Vagina (tissue), 2 donors: ENCODE measurements around the gene BMP8B. TPM values are rescaled to one million over a fixed set of nuclear protein-coding genes. Genes with fewer than 3 reads are reported as not detected.
"Not testable (repeated sequence)": the region's sequence is repeated elsewhere in the genome, so short reads cannot be mapped to it uniquely, and the experiment has no call there.

Experiments used
- DNase-seq, 2 donors: peaks; one replicate each; pipeline ENCODE4 v3.0.0-alpha.2; 2017; ENCODE audit errors: extremely low spot score in 2 of 2
- H3K27ac ChIP-seq: fragments of 200-600 bp; sonication (generic); one replicate; pipeline ENCODE4 v1.5.1; 2019
- H3K27me3 ChIP-seq: fragments of 200-600 bp; sonication (generic); one replicate; pipeline ENCODE4 v1.5.1; 2019
- H3K36me3 ChIP-seq, 2 donors: fragments of 200-600 bp; sonication (generic); one replicate each; pipeline ENCODE4 v1.5.1; 2017 to 2019
- H3K4me1 ChIP-seq: fragments of 200-600 bp; sonication (generic); one replicate; pipeline ENCODE4 v1.5.1; 2019
- H3K4me3 ChIP-seq, 2 donors: fragments of 200-600 bp; sonication (generic); 1 replicate in 1 of 2; 2 replicates in 1 of 2; pipeline ENCODE4 v1.5.1; 2016 to 2019
- H3K9me3 ChIP-seq: fragments of 200-600 bp; sonication (generic); one replicate; pipeline ENCODE4 v1.5.1; 2019
- CTCF ChIP-seq, 3 experiments: fragments of 450-650 bp in 2 of 3; fragments of 200-600 bp in 1 of 3; sonication (generic) in 1 of 3; IDR thresholded peaks; one replicate each; pipeline ENCODE4 v1.5.1; 2017 to 2019; ENCODE audit warnings: antibody characterized with exemption in 3 of 3, mild to moderate bottlenecking in 2 of 3, moderate library complexity in 2 of 3
- POLR2A ChIP-seq, 2 donors: fragments of 450-650 bp; IDR thresholded peaks; one replicate each; pipeline ENCODE4 v1.6.1; 2017; ENCODE audit warnings: antibody characterized with exemption in 2 of 2, mild to moderate bottlenecking in 2 of 2, moderate library complexity in 2 of 2
- POLR2AphosphoS5 ChIP-seq, 2 donors: sonication (generic); formaldehyde crosslinking; IDR thresholded peaks; one replicate each; pipeline ENCODE4 v1.9.0; 2017; ENCODE audit warnings: antibody characterized with exemption in 2 of 2, mild to moderate bottlenecking in 2 of 2, low read depth in 1 of 2; ENCODE audit not compliant: insufficient read depth in 1 of 2
- intact Hi-C: fragments of 100-400 bp; cut with DNase I; formaldehyde crosslinking; loops from one replicate; pipeline ENCODE4 v1.15.1; 2023
- total RNA-seq: library from RNA; depleted of rRNA; stranded (reverse); fragments of >200 nt; gene quantifications from one replicate; pipeline ENCODE4 v1.2.3, GENCODE V29; 2016

Gene BMP8B
- total RNA-seq, 1 donor from 2014 or later: 0.98 TPM

GRCh38 chr1:39819091-39819812, 30.6 kb upstream of the BMP8B start:
- intact Hi-C loops: no loop called here
- Histone ChIP-seq H3K4me3 (no peak overlapping the region), H3K36me3 (no peaks in the 10 kb centered on the region), H3K4me1 (peaks cover 8% of the 10 kb centered on the region), H3K27me3 (no peaks in the 10 kb centered on the region), H3K9me3 (no peaks in the 10 kb centered on the region), H3K27ac (no peak overlapping the region)
- no peak for DNase-seq
- TF ChIP-seq POLR2AphosphoS5 (IDR thresholded peaks at IDR 0.05; ENCODE audit: insufficient read depth in 1 of 2, low read depth in 1 of 2) (no peak), POLR2A (IDR thresholded peaks at IDR 0.05) (no peak), CTCF (IDR thresholded peaks at IDR 0.05) (no peak)

- no peaks in the 10 kb centered on the region for H3K27me3 ChIP-seq
- intact Hi-C loops: no loop called here
- no peak for TF ChIP-seq CTCF (IDR thresholded peaks at IDR 0.05)
- peak in 1 of 2 donors; percentile 19 for TF ChIP-seq POLR2AphosphoS5 (IDR thresholded peaks at IDR 0.05; ENCODE audit: insufficient read depth in 1 of 2, low read depth in 1 of 2)
- no peak overlapping the region for H3K27ac ChIP-seq
- H3K36me3 ChIP-seq: no peaks in the 10 kb centered on the region
- H3K9me3 ChIP-seq: no peaks in the 10 kb centered on the region
- DNase-seq: no peak
- H3K4me1 ChIP-seq: peaks cover 8% of the 10 kb centered on the region
- no peak overlapping the region for H3K4me3 ChIP-seq
Observed at GRCh38 chr1:39818482-39818881, 29.8 kb upstream of the BMP8B start.

- H3K4me3 ChIP-seq, H3K4me1 ChIP-seq, H3K36me3 ChIP-seq, intact Hi-C loops, H3K27me3 ChIP-seq, H3K27ac ChIP-seq, H3K9me3 ChIP-seq, DNase-seq: not testable (repeated sequence)
Observed at GRCh38 chr1:39817091-39817932, 28.6 kb upstream of the BMP8B start.

GRCh38 chr1:39816415-39817090, 27.9 kb upstream of the BMP8B start:
- TF ChIP-seq POLR2AphosphoS5 (IDR thresholded peaks at IDR 0.05; ENCODE audit: insufficient read depth in 1 of 2, low read depth in 1 of 2): no peak
- TF ChIP-seq CTCF (IDR thresholded peaks at IDR 0.05): peak; percentile 76 to 96 (median 95)
- no peak for TF ChIP-seq POLR2A (IDR thresholded peaks at IDR 0.05)
- no peaks in the 10 kb centered on the region for H3K9me3 ChIP-seq
- H3K27me3 ChIP-seq: no peaks in the 10 kb centered on the region
- no peak overlapping the region for H3K4me3 ChIP-seq
- no peaks in the 10 kb centered on the region for H3K36me3 ChIP-seq
- intact Hi-C loops: no loop called here
- no peak for DNase-seq
- no peak overlapping the region for H3K27ac ChIP-seq
- peaks cover 8% of the 10 kb centered on the region for H3K4me1 ChIP-seq

GRCh38 chr1:39812913-39813312, 24.2 kb upstream of the BMP8B start:
- no peak overlapping the region for H3K4me3 ChIP-seq
- DNase-seq: no peak
- H3K9me3 ChIP-seq: no peaks in the 10 kb centered on the region
- H3K27me3 ChIP-seq: no peaks in the 10 kb centered on the region
- H3K36me3 ChIP-seq: no peaks in the 10 kb centered on the region
- no peak overlapping the region for H3K27ac ChIP-seq
- TF ChIP-seq POLR2AphosphoS5 (IDR thresholded peaks at IDR 0.05; ENCODE audit: insufficient read depth in 1 of 2, low read depth in 1 of 2) (no peak), POLR2A (IDR thresholded peaks at IDR 0.05) (no peak), CTCF (IDR thresholded peaks at IDR 0.05) (no peak)
- intact Hi-C loops: no loop called here
- H3K4me1 ChIP-seq: no peaks in the 10 kb centered on the region
